Mucosa of rectum (tissue), 2 donors: ENCODE measurements around the gene TRIM31.
"Not testable (repeated sequence)": the region's sequence is repeated elsewhere in the genome, so short reads cannot be mapped to it uniquely, and the experiment has no call there.

Experiments used
- H3K27ac ChIP-seq, 2 donors: one replicate each; pipeline ENCODE4 v1.7.0; 2013; ENCODE audit warnings: inconsistent platforms in 2 of 2, low read depth in 2 of 2, low read length in 2 of 2
- H3K27me3 ChIP-seq, 2 donors: one replicate each; pipeline ENCODE4 v1.7.0; 2013; ENCODE audit warnings: low read length in 2 of 2; ENCODE audit not compliant: control insufficient read depth in 2 of 2, insufficient read depth in 2 of 2
- H3K36me3 ChIP-seq, 2 donors: one replicate each; pipeline ENCODE4 v1.7.0; 2013; ENCODE audit warnings: low read length in 2 of 2; ENCODE audit not compliant: control insufficient read depth in 2 of 2, insufficient read depth in 2 of 2
- H3K4me1 ChIP-seq, 2 donors: one replicate each; pipeline ENCODE4 v1.7.0; 2013; ENCODE audit warnings: low read length in 2 of 2, mild to moderate bottlenecking in 1 of 2; ENCODE audit not compliant: control insufficient read depth in 2 of 2, insufficient read depth in 2 of 2
- H3K4me3 ChIP-seq, 2 donors: one replicate each; pipeline ENCODE4 v1.7.0; 2013; ENCODE audit warnings: low read length in 2 of 2
- H3K9ac ChIP-seq, 2 donors: one replicate each; pipeline ENCODE4 v1.7.0; 2013; ENCODE audit warnings: low read length in 2 of 2, low read depth in 1 of 2, mild to moderate bottlenecking in 1 of 2
- H3K9me3 ChIP-seq, 2 donors: one replicate each; pipeline ENCODE4 v1.7.0; 2013; ENCODE audit warnings: low read length in 2 of 2; ENCODE audit not compliant: control insufficient read depth in 2 of 2
- donor health status: healthy.
- donor health status: Normal muscosa, but diverticular disease.

TRIM31 gene

DNA sequence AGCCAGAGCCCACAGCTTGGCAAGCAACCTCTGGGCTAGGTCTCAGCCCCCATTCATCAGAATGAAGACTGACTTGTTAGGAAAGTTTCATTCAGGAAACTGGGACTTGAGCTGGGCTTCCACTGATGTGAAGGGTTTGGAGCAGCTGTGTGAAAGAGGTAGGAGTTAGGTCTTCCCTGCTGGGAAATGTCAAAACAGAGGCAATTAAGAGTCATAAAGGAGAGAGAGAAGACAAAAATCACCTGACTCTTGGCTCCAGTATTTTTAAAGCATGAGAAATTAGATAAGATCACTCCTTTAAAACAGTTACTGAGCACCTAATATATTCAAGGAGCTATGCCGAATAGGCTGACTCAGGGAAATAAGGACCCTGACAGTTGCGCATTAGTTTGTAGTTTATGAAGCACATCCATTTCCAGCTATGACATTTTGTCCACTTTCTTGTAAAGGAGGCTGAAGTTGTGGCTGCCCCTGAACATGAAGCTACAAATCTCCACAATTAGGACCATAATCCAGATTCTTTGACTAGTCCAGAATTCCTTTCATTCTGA is 19.1 kb upstream of the TRIM31 start:
- peaks cover 0 to 11% of the 10 kb centered on the region in 2 donors for H3K27me3 ChIP-seq
- H3K4me1 ChIP-seq: peaks cover 24 to 30% of the 10 kb centered on the region in 2 donors
- H3K4me3 ChIP-seq: no peak overlapping the region
- no peak overlapping the region for H3K9ac ChIP-seq
- no peak overlapping the region for H3K27ac ChIP-seq
- no peaks in the 10 kb centered on the region for H3K9me3 ChIP-seq
- no peaks in the 10 kb centered on the region for H3K36me3 ChIP-seq

DNA sequence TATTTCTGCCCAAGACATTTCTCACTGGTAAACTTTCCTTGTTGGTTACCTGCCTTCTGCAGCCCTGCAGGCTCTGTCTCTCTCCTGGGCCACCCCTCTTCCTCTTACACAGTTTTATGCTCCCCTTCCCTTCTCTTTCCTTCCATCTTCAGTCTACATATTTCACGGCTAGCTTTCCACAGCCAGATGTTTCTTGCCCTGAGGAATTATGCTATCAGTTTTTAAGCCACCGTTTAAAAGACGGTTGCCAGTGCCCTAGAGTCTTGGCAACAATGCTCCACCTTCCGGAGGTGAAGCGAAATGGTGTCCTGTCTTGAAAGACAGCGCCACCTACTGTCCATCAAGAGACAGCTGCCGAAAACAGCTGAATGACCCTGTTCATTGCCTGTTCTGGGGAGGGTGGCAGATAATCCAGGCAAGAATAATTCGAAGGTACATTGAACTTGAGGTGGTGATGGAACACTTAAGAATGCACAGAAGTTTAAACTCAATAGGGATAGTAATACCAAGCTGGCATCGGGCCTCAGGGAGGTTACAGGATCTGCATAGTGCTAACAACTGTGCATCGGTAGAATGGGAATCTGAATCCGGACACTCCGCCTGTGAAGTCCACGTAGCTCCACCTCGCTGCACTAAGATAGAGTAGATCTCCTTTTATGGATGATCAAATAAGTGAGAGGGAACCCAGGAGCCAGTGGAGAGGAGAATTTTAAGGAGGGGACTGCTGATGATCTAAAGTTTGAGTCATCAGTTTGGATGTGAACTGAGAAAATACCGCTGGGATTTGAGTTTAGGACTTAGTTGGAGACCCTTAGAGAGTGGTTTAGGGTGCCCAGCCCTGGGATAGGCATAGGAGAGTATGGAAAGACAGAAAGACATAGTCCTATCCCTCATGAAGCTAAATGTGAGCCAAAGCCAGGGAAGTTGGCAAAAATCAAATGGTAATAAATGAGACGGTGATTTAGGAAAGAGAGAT is 18.3 kb upstream of the TRIM31 start:
- Histone ChIP-seq H3K27me3 (peaks cover 0 to 11% of the 10 kb centered on the region in 2 donors), H3K9ac (peak overlapping the region; percentile 30 to 58), H3K36me3 (no peaks in the 10 kb centered on the region), H3K4me1 (peaks cover 19 to 23% of the 10 kb centered on the region in 2 donors), H3K9me3 (no peaks in the 10 kb centered on the region), H3K4me3 (peak overlapping the region; percentile 24 to 46), H3K27ac (peak overlapping the region; percentile 62 to 79)

DNA sequence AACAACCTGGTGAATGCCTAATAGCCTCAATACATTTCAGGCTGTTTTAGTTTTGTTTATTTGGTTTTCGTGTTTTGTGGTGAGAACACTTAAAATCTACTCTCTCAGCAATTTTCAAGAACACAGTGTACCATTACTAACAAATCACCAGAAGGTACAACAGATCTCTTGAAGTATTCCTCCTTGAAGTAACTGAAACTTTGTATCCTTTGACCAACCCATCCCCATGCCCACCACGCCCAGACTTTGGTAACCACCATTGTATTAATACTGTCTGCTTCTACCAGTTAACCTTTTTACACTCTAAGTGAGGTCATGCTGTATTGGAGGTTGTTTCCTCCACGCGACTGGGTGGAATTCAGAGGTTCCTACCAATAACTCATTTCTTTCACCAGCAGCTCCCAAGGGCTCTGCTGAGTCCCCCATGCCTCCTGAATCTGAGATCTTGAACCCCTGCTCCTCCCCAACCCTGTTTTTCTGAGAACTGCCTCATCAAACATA is 17.3 kb upstream of the TRIM31 start:
- Histone ChIP-seq H3K27me3 (peaks cover 0 to 11% of the 10 kb centered on the region in 2 donors), H3K4me3 (peak overlapping the region; percentile 24 to 54), H3K9me3 (no peaks in the 10 kb centered on the region), H3K27ac (peak overlapping the region; percentile 62 to 79), H3K4me1 (peaks cover 10 to 16% of the 10 kb centered on the region in 2 donors), H3K9ac (peak overlapping the region in 1 of 2 donors; percentile 30), H3K36me3 (no peaks in the 10 kb centered on the region)

DNA sequence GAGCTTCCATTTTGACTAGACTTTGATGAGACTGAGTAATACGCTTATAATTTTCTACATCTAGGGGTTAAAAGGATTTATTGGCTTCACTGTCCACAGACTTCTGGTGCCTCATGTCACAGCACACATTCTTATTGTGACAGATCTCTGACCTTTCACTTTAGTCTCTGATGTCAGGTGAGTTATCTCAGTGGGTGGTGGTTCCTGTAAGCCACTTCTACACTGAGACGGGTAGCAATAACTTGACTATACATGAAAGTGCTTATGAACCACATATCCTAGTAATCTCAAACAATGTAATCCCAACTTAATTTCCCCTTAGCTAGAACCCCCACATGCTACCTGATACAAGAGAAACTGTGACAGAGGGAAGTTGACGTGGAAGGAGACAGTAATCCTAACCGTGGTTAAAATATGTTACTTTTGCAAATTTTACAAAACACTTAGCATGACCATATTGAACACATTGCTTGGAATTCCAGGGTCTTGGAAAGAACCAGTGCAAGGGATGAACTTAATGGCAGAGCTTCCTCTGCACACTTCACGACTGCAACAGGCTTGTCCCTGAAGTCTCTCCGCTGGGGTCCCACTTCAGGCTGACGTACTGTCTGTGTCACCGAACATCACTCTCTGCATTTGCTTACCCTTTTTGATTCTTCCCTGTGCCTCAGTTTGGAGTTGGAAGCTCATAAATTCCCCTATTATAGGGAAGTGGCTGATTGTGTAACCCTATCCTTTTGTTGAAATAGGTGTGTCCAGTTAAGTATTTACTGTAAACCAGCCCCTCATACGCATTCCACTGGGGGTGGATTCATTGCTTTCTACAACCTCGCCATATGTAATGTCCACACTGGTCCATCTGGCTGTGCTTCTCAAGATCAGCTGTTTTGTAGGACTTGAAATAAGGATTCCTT is 16.6 kb upstream of the TRIM31 start:
- H3K27me3 ChIP-seq: peaks cover 0 to 11% of the 10 kb centered on the region in 2 donors
- H3K9ac ChIP-seq: no peak overlapping the region
- no peaks in the 10 kb centered on the region for H3K36me3 ChIP-seq
- no peaks in the 10 kb centered on the region for H3K9me3 ChIP-seq
- H3K4me3 ChIP-seq: peak overlapping the region; percentile 3 to 54
- peaks cover 10 to 16% of the 10 kb centered on the region in 2 donors for H3K4me1 ChIP-seq
- peak overlapping the region; percentile 62 to 79 for H3K27ac ChIP-seq

DNA sequence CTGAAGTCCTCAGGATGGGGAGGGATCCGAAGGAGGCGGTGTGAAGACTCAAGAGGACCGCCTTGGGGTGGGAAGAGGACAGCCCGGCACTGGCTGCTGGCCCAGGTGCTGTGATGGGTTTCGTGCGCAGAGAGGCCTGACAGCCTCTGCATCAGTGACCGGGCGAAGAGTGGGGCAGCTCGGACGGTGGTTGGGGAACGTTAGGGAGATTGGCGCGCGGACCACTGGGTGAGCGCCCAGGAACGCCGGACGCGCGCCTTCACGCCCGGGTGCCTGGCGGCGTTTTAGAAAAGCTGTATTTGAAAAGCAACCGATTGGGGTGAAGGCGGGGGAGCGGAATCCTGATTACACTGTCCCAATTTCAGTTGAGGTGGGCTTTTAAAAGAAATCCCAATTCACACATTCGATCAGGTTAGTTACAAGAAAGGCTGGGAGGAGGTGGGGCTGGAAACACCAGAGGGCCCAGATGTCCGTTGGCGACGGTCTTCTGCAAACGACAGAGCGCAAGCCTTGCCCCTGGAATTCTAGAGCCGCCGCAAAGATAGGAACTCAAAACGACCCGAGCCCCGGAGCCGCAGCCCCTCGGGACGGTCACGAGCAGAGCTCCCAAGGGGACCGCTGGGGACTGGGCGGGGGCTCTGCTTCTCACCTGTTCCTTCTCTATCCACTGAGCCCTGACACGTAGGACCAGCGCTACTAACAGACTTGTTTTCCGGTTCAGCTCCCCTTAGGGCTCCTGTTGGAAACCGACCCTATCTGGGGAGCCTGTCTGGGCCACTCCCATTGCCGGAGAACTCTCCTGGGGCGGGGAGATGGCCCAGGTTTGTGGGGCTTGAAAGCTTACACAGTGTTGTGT is 14.6 kb upstream of the TRIM31 start:
- Histone ChIP-seq H3K9ac (no peak overlapping the region), H3K36me3 (no peaks in the 10 kb centered on the region), H3K4me1 (peaks cover 10 to 25% of the 10 kb centered on the region in 2 donors), H3K27ac (no peak overlapping the region), H3K9me3 (no peaks in the 10 kb centered on the region), H3K27me3 (peaks cover 0 to 11% of the 10 kb centered on the region in 2 donors), H3K4me3 (no peak overlapping the region)

DNA sequence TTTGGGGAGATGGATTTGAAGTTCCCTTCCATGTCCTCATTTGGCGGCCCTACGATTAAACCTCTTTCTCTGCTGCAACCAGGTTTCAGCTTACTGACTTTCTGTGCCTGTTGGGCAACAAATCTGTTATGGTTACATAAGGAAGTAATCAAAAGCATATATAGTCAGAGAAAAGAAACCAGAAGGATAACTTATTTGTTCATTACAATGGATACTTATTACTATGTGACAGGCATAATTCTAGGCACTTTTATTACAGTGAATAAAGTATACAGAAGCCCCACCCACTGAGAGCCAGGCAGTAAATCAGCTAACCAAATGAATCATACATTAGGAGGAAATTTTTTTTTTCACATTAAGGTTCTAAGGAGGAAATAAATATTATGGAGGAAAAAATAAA is 9.6 kb upstream of the TRIM31 start:
- H3K27ac ChIP-seq: peak overlapping the region; percentile 70 to 85
- peaks cover 2 to 17% of the 10 kb centered on the region in 2 donors for H3K4me1 ChIP-seq
- H3K27me3 ChIP-seq: no peaks in the 10 kb centered on the region
- H3K4me3 ChIP-seq: no peak overlapping the region
- no peaks in the 10 kb centered on the region for H3K36me3 ChIP-seq
- H3K9me3 ChIP-seq: no peaks in the 10 kb centered on the region
- no peak overlapping the region for H3K9ac ChIP-seq

DNA sequence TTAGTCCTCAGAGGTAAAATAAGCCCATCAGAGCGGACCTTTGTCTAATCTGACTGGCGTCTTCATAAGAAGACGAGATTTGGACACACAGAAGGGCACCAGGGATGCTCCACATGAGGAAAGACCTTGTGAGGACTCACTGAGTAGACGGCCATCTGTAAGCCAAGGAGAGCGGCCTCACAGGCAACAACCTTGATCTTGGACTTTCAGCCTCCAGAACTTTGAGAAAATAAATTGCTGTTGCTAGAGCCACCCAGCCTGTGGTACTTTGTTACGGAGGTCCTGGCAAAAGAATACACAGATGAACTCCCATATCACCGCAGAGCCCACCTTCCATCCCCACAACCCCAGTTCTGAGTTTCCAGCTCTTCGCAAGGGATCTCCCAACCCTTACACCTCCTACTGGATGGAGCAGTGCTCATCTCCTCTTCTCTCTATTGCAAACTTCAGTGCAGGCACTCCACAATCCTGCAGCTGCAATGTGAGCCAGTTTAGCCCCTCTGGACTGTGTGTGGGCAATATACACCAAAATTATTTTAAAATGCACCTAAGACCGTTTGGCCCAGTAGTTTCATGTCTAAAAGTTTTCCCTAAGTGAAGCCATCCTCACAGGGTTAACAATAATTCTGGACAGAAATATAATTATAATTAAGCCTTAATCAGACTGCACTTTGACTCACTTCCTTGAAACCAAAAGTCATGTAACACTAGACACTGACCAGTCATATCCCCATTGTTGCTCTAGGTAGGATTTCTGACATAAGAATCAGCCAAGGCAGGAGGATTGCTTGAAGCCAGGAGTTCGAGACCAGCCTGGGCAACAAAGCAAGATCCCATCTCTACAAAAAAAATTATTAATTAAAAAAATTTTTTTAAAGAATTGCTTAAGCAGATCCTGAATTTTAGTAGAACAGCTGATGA is 8.8 kb upstream of the TRIM31 start:
- H3K36me3 ChIP-seq: no peaks in the 10 kb centered on the region
- no peaks in the 10 kb centered on the region for H3K9me3 ChIP-seq
- H3K4me1 ChIP-seq: peaks cover 2 to 17% of the 10 kb centered on the region in 2 donors
- H3K27me3 ChIP-seq: no peaks in the 10 kb centered on the region
- H3K27ac ChIP-seq: peak overlapping the region; percentile 70 to 85
- H3K4me3 ChIP-seq: no peak overlapping the region
- no peak overlapping the region for H3K9ac ChIP-seq

DNA sequence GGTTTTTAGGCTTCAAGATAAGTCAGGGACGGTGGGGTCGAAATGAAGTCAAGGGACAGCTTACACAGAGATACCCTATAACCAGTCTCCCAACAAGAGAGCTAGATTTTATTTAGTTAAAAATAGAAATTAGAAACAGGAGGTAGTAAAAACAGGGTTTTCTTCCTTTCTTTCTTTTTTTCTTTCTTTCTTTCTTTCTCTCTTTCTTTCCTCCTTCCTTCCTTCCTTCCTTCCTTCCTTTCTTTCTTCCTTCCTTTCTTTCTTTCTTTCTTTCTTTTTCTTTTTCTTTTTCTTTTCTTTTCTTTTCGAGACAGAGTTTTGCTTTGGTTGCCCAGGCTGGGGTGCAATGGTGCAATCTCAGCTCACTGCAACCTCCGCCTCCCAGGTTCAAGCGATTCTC is 5.8 kb upstream of the TRIM31 start:
- H3K27me3 ChIP-seq: not testable (repeated sequence)
- H3K27ac ChIP-seq: peak overlapping the region in 1 of 2 donors; percentile 67

More for the DNA sequence above, 5.8 kb upstream of the TRIM31 start:
- H3K9me3 ChIP-seq, H3K4me3 ChIP-seq, H3K9ac ChIP-seq, H3K36me3 ChIP-seq: not testable (repeated sequence)
- peaks cover 7 to 16% of the 10 kb centered on the region in 2 donors for H3K4me1 ChIP-seq
